HG03025 (cell line): ENCODE data around the gene P2RY6.
"Not testable (repeated sequence)": the region's sequence is repeated elsewhere in the genome, so short reads cannot be mapped to it uniquely, and the experiment has no call there.

Source experiments
- ATAC-seq: cut with Tn5 transposase; IDR thresholded peaks from one replicate; pipeline ENCODE4 v1.9.1; 2021; ENCODE audit warnings: mild to moderate bottlenecking, moderate library complexity; ENCODE audit not compliant: unreplicated experiment, low FRiP score

The P2RY6 gene

DNA sequence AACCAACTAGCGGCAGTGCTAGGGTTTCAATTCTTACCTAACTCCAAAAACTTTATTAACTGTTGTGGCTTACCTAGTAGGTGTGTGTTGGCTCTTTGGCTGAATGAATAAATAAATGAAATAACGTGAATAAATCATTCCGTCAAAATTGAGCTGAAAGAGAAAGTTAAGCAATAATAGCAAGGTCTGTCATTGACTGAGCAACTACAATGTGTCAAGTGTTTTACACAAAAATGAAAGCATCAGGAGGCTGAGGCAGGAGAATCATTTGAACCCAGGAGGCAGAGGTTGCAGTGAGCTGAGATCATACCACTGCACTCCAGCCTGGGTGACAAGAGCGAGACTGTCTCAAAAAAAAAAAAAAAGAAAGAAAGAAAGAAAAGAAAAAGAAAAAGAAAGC lies 2.1 kb downstream of the P2RY6 start:
- ATAC-seq: not testable (repeated sequence)

DNA sequence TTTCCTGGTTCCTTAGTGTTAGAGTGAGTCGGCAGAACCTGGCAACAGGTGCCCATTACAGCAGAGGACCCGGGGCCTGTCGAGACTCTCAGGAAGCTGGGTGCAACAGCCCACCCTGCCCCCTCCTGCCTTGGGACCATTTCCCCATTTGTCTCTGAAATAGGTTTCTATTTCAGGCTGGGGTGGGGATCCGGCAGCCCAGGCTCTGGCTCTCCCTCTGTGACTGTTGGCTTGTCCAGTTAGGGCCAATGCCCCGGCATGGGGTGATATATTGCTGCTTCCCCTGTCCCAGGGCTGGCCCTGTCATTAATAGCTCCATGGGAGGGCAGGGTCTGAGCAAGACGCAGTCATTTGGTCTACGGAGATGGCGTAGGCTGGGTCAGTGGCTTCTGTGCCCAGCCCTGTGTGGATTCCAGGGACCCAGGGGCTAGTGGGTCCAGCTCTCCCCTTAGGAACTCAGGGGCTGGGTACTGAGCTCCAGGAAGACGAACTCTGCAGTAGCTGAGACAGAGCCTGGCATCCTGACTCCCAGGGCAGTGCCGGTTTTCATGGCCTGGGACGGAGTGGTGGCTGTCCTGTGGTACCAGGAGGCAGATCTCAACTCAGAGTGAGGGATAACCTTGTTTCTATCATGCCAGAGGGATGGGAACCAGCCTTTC lies 2.7 kb downstream of the P2RY6 start:
- no peak for ATAC-seq

- no peak for ATAC-seq
Measured at GRCh38 chr11:73275381-73275750, 3.2 kb downstream of the P2RY6 start.

DNA sequence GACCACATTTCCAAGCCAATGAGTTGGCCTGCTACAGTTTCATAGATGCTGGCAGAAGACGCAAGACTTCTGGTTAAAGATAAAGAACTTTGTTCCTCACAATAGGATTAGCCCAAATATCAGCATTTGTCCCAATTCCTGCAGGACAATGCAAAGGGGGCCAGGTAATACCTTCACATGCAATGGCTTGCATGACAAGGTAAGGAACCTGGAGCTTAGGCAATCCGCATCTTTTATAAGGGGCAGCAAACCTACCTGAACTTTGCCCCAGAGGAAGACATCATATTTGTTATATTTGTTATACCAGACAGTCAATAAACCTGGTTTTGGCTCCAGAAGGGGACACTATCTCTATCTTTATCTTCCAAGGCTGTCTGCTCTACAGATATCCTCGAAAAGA lies 5.3 kb downstream of the P2RY6 start:
- ATAC-seq: no peak

- no peak for ATAC-seq
Measured at GRCh38 chr11:73280626-73281025, 8.5 kb downstream of the P2RY6 start.

DNA sequence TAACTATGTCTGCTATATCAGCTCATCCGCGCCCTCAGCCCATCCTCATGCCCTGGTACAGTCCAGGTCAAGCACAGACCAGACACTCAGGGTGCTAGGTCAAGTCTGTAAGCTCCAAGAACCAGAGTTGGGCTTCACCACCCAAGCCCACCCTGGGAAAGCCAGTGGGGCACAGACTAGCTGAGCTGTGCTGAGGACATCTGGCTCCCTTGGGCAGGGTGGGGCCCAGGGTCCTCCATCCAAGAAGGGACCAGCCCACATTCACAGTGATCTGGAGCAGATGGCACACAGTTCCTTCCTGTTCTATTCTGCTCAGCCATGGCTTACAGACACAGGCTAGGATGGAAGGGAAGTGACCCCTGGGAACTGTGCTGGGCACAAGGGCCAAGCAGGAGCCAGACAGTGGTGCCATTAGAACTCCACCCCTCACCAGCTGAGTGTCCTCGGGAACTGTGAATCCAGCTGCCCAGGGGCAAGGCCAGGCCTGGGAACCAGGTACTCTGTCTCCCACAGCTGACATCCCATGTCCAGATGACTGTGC lies 9.1 kb downstream of the P2RY6 start:
- no peak for ATAC-seq

DNA sequence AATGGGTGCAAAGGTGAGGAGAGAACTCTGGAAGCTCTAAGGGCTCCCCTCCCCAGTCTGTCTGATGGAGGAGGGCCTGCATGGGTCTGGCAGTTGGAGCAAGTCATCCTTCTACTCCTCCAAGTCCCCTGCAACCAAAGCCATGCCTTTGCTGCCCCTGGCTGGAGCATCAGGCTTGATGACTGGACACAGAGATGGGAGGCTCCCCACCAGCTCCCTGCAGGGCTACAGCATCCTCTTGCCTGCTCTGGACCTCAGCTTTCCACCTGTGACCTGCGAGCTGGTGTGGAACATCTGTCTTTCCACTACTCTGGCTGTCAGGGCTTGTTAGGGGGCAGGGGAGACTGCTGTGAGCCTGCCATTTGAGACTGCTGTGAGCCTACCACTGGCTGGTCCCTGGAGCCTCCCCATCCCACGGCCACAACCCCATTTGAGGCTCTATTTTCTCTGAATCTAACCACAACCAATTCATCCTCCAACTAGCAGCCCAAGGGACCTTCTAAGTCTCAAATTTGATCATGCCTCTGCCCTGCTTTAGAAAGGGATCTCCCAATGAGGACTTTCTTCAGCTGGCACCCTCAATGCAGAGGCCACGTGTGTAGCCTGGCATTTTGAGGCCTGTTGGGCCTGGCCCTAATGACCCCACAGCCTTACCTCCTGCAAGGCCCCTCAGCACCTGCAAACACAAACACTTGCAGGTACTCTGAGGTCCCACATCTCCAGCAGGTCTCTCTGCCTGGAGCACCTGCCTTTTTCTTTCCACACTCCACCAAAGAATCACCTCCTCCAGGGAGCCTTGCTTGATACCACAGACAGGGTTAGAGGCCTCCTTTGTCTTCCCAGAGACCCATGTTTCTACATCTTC lies 9.9 kb downstream of the P2RY6 start:
- ATAC-seq: no peak

DNA sequence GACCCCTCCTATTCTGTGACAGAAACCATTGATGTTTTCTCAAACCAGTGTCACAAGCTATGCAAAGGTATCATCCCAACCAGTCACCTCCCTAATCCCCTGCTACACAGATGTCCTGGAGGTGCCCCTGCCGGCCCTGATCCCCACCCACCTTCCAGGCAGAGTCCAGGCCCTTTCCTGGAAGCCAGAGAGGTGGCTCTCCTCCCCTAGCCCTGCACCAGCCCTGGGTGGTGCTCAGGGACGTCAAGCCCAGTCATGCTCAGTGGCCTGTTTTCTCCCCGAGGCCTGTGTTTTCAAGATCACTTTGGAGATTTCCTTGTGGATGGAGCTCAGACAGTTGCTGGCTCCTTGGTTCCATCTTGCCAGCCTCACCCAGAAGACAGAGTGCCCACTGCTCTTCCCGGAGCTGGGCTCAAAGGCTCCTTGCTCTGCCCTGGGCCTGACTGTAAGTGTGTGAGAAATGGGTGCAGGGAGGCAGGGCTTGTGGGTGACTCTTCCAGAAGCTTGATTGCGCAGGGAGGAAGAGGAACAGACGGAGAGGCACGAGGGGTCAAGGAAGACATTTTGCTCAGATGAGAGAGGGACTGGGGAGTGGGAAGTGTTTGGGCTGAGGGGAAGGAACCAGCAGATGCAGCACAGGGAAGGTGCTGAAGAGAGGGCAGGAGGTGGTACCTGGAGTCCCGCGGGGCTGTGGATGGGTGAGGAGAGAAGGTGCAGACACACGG lies 11.3 kb downstream of the P2RY6 start:
- no peak for ATAC-seq

DNA sequence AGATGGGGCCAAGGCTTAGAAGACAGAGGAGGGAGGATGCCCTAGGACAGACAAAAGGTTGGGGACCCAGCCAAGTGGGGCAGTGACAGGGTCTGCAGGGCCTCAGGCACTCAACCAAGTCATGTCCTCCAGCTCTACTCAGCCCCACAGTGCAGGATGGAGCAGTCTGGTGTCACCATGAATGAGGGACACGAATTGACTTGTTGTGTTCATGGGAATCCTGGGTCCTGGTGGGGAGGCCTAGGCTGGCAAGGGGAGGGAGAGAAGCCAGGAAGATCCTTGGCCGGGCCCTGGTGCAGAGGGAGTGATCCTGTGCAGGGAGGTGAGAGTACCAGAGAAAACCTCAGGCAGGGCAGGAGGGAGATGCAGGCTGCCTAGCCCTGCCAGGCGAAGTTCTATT lies 12.0 kb downstream of the P2RY6 start:
- no peak for ATAC-seq

- ATAC-seq: no peak
Measured at GRCh38 chr11:73285721-73286120, 13.6 kb downstream of the P2RY6 start.

DNA sequence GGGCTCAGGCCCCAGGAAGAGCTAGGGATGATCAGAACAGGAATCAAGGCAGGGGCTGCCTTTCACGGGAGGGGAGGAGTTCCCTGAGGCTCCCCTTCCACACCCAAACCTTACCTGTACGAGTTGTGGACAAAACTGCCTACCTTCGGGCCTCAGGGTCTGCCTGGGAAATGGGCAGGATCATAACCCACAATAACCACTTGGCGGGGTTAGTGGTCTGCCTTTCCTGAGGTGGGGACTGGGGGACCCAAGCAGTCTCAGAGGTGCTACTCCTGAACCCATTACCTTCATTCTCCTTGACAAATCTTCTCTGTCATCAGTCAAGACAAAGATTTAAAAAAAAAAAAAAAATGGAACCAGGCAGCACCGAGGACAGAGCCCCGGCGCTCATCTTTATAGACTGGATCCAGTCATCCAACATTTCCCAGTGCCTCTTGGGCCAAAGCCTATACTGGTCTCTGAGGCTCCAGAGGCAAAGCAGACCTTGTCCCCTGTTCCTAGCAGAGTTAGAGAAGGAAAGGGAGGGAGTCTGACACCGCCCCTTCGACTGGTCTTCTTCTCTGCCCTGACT lies 14.2 kb downstream of the P2RY6 start:
- no peak for ATAC-seq

- ATAC-seq: no peak
Measured at GRCh38 chr11:73287400-73288101, 15.4 kb downstream of the P2RY6 start.

DNA sequence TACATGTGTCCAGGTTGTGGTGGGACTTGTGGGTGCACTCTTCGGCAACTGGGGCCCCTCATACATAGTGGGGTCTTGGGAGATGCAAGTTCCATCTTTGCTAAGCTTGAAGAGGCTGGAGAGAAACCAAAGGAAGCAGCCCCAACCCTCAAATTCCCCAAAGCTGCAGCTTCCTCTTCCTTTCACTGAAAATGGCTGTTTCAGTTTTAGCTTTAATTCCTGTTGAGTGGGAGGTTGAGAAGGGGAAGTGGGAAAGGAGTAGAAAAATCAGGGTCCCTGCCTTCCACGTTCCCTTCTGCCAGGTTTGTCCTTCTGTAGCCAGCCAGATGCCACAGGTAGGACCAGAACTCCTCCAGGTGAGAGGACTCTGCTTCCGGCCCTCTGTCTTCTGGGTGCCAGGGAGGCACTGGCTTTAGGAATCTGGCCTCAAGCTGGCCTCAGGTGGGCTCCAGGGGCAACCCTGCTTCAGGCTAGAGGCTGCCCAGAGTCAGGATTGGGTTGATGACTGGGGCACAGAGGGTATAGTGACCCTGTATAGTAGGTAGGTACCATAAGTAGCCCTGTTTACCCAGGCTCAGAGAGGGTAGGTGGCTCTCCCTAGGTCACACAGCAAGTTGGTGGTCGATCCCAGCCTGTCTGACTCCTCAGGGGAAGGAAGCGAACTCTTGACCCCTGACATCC lies 16.2 kb downstream of the P2RY6 start:
- ATAC-seq: no peak

DNA sequence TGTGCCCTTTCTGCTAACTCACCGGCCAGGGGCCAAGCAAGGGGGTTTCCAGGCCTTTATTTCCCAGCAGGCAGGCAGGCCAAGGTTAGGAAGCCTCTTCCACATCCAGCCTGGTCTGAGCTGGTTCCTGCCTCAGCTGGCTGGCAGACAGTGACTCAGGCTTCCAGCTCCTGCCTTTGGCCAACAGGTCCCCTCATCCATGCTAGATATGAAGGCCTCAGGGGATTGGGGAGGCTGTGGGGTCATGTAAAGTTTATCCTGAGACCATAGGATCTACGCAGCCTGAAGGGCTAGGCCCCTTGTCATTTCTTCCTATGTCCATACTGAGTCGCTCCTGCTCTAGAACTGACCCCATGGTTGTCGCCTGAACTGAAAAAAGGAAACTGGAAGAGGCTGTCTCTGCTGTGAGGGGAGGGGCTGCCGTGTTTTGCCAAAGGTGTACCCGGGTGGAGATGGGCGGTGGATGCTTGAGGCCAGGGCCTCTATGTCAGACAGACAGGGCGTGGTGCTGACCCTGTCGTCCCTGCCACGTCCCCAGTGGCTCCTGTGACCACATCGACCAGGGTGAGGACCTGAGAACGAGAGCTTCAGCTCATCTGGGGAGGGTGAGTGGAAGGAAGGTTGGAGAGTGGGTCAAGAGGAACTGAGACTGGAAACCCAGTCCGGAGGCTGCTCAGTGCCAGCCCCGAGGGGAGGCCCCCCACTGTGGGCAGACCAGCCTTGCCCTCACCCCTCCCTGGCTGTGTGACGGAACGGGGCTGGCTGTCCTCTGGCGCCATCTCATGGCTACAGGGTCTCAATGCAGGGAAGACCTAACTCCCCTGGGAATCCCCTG lies 17.0 kb downstream of the P2RY6 start:
- no peak for ATAC-seq

DNA sequence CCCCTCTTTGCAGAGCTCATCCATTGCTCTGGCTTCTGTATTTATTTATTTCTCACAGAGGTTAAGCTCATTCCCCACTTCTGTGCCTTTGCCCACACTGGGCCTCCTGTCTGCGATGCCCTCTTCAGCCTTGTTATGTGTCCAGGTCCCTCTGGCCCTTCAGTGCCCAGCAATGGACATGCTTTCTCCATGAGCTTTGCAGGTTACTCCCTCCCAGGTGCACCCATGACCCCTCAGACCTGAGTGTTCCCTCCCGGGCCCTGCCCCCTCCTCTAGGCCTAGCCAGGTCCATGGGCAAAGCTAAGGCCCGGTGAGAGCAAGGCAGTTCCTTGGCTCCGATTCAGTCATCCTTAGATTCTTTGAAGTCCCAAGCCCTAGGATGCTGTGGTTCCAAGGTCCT lies 18.4 kb downstream of the P2RY6 start:
- ATAC-seq: no peak

GRCh38 chr11:73291196-73291595 lies 19.1 kb downstream of the P2RY6 start:
- no peak for ATAC-seq

DNA sequence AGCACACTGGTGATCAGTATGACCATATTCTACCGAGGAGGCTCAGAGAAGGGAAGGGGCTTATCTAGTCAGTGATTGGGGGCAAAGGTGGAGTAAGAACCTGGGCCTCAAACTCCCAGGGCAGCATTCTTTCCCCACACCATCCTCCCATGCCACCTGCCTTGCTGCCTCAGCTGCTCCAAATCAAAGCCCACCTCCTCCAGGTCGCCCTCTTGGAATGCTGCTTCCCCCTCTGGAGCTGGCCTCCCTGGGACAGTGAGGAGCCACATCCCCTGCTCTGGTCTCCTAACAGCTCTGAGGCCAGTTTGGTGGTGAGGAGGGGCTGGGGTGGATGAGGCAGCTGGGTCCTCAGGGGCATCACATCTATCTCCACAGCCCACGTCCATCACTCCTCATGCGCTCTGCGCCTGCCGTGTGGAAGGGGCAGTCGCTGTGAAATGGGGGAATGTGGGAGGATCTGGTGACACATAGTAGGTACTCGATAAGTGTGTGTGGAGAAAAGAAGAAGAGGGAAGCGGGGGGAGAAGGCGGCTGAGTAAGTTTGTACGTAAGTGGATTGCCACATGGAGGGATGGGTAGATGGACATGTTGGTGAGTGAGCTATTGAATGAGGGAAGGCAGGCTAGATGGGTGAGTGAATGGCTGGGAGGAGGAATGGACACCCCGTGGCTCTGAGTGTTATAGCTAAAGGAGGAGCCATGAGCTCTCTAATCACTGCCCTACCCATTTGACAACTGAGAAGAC lies 19.8 kb downstream of the P2RY6 start:
- no peak for ATAC-seq

DNA sequence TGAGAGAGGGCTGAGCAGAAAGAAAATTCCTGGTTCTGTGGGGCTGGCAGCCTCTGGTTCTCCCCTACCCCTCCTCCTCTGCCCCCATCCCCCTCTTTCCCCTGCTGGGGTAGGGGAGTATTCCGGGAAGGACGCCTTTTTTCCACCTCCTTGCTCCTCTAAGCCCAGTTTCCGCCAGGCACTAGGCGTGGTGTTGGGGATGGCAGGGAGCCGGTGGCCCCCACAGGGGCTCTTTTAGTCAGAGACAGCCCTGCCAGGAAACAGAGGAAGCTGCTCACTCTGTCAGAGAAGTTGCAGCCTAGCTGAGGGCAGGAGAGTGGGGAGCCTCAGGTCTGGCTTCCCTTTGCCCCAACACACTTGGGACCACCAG lies 20.4 kb downstream of the P2RY6 start:
- ATAC-seq: no peak
